ENCODE results near the gene RTN4R. TPM values are rescaled to one million over a fixed set of nuclear protein-coding genes. Genes with fewer than 3 reads are reported as not detected.

The RTN4R gene
- polyA plus RNA-seq, 1 of the 3 experiments (the other 2 are of a cell fraction), result 0.23 TPM

- CTCF ChIA-PET, result interaction anchor here (0.7 to 4.1 kb wide), 5 partner anchors 13 to 100 kb away, joined by 3 to 22 read pairs (median 4); no protein-coding TSS in a partner anchor
Measured at GRCh38 chr22:20257212-20258020, 10.7 kb downstream of the RTN4R start.

GRCh38 chr22:20256551-20257211 is 11.4 kb downstream of the RTN4R start:
- CTCF ChIA-PET, result interaction anchor here (1.5 to 4.1 kb wide), 2 partner anchors 18 to 99 kb away, joined by 4 to 22 read pairs; no protein-coding TSS in a partner anchor
- 59% methylated on average over 10 of the region's 12 CpGs for WGBS (ENCODE audit: low lambda C conversion rate)
- TF ChIP-seq TAF1 (IDR thresholded peaks at IDR 0.05; ENCODE audit: borderline replicate concordance, low read depth, low read length), result no peak
- TF ChIP-seq RFX5 (IDR thresholded peaks at IDR 0.05; ENCODE audit: low read length), result no peak
- no peak for TF ChIP-seq EZH2phosphoT487 (IDR thresholded peaks at IDR 0.05; ENCODE audit: borderline replicate concordance, low read depth)
- no peak for TF ChIP-seq RCOR1 (IDR thresholded peaks at IDR 0.05; ENCODE audit: low read length)
- TF ChIP-seq POLR2AphosphoS5 (IDR thresholded peaks at IDR 0.05; ENCODE audit: low read depth, low read length), result no peak
- no peak for TF ChIP-seq NRF1 (IDR thresholded peaks at IDR 0.05; ENCODE audit: low read depth, low read length)
- no peak for TF ChIP-seq JUND (IDR thresholded peaks at IDR 0.05)
- TF ChIP-seq YY1 (IDR thresholded peaks at IDR 0.05; ENCODE audit: low read depth), result no peak
- no peak for TF ChIP-seq SIN3A (IDR thresholded peaks at IDR 0.05; ENCODE audit: borderline replicate concordance, low read depth, low read length)
- no peak for TF ChIP-seq ZBTB33 (IDR thresholded peaks at IDR 0.05; ENCODE audit: borderline replicate concordance, low read depth)
- TF ChIP-seq NFIC (IDR thresholded peaks at IDR 0.05; ENCODE audit: borderline replicate concordance), result no peak
- no peak for TF ChIP-seq GABPA (IDR thresholded peaks at IDR 0.05; ENCODE audit: low read depth)
- no peak for TF ChIP-seq ELF1 (IDR thresholded peaks at IDR 0.05)
- no peak for TF ChIP-seq TCF12 (IDR thresholded peaks at IDR 0.05)

More at GRCh38 chr22:20257212-20258020, 10.7 kb downstream of the RTN4R start:
- H3K4me1 ChIP-seq (ENCODE audit: control insufficient read depth in 1 of 2, insufficient read depth in 2 of 2, low read depth in 1 of 2, low read length in 1 of 2), result peaks cover 0 to 18% of the 10 kb centered on the region in 2 experiments; a peak in 1 of 4 replicates
- no peaks in the 10 kb centered on the region for H3F3A ChIP-seq (replicated peaks; ENCODE audit: insufficient read depth)
- no peaks in the 10 kb centered on the region for H3K9me2 ChIP-seq
- H3K27ac ChIP-seq (ENCODE audit: low read depth in 2 of 2, low read length in 1 of 2), result no peak overlapping the region; a peak in 1 of 4 replicates
- H3K36me3 ChIP-seq (replicated peaks in 1 of 2; ENCODE audit: control insufficient read depth in 1 of 2, insufficient read depth in 2 of 2, low read length in 1 of 2), result no peaks in the 10 kb centered on the region
- no peak overlapping the region for H3K4me3 ChIP-seq (ENCODE audit: low read depth in 2 of 2, low read length in 1 of 2)
- H3K27me3 ChIP-seq (ENCODE audit: insufficient read depth), result no peaks in the 10 kb centered on the region
- TF ChIP-seq CTCF (IDR thresholded peaks at IDR 0.05), result no peak
- TF ChIP-seq TCF12 (IDR thresholded peaks at IDR 0.05), result no peak
- TF ChIP-seq JUND (IDR thresholded peaks at IDR 0.05), result no peak
- no peak for TF ChIP-seq PBX3 (IDR thresholded peaks at IDR 0.05)
- TF ChIP-seq POLR2AphosphoS5 (IDR thresholded peaks at IDR 0.05; ENCODE audit: low read depth, low read length), result no peak
- TF ChIP-seq FOXM1 (IDR thresholded peaks at IDR 0.05; ENCODE audit: low read depth), result no peak
- no peak for TF ChIP-seq EZH2phosphoT487 (IDR thresholded peaks at IDR 0.05; ENCODE audit: borderline replicate concordance, low read depth)
- POLR2A ChIA-PET, result no interaction called here
- no peaks in the 10 kb centered on the region for H3K9me3 ChIP-seq
- H3K79me2 ChIP-seq (ENCODE audit: insufficient read depth), result no peaks in the 10 kb centered on the region
- no peak for DNase-seq
- H3K9ac ChIP-seq, result no peak overlapping the region
- H3K4me2 ChIP-seq, result no peak overlapping the region
- H4K20me1 ChIP-seq (ENCODE audit: insufficient read depth), result no peaks in the 10 kb centered on the region
- WGBS (ENCODE audit: low lambda C conversion rate), result 69% methylated on average over 10 of the region's 15 CpGs
- no peak overlapping the region for H2AFZ ChIP-seq (ENCODE audit: low read depth)

More at GRCh38 chr22:20256551-20257211, 11.4 kb downstream of the RTN4R start:
- H3K4me2 ChIP-seq, result no peak overlapping the region
- peak; percentile 58 for DNase-seq
- H3K9me2 ChIP-seq, result no peaks in the 10 kb centered on the region
- no peaks in the 10 kb centered on the region for H3K36me3 ChIP-seq (replicated peaks in 1 of 2; ENCODE audit: control insufficient read depth in 1 of 2, insufficient read depth in 2 of 2, low read length in 1 of 2)
- H4K20me1 ChIP-seq (ENCODE audit: insufficient read depth), result no peaks in the 10 kb centered on the region
- no peaks in the 10 kb centered on the region for H3K79me2 ChIP-seq (ENCODE audit: insufficient read depth)
- H3K9ac ChIP-seq, result no peak overlapping the region
- no peaks in the 10 kb centered on the region for H3F3A ChIP-seq (replicated peaks; ENCODE audit: insufficient read depth)
- POLR2A ChIA-PET, result no interaction called here
- no peak overlapping the region for H2AFZ ChIP-seq (ENCODE audit: low read depth)
- peak overlapping the region in 1 of 2 experiments; percentile 12; a peak in 1 of 4 replicates for H3K27ac ChIP-seq (ENCODE audit: low read depth in 2 of 2, low read length in 1 of 2)
- H3K9me3 ChIP-seq, result no peaks in the 10 kb centered on the region
- no peaks in the 10 kb centered on the region for H3K27me3 ChIP-seq (ENCODE audit: insufficient read depth)
- H3K4me1 ChIP-seq (ENCODE audit: control insufficient read depth in 1 of 2, insufficient read depth in 2 of 2, low read depth in 1 of 2, low read length in 1 of 2), result peaks cover 0 to 18% of the 10 kb centered on the region in 2 experiments; a peak in 1 of 4 replicates
- H3K4me3 ChIP-seq (ENCODE audit: low read depth in 2 of 2, low read length in 1 of 2), result no peak overlapping the region
